Mesenchymal stem cell (in vitro differentiated cells and primary cell): ENCODE measurements around the gene P4HA2.

Source experiments
- DNase-seq: peaks from one replicate; pipeline ENCODE4 v3.0.0-alpha.2; 2013
- H2AFZ ChIP-seq: one replicate; pipeline ENCODE4 v1.6.1; 2013; ENCODE audit warnings: low read depth, mild to moderate bottlenecking, control low read depth, inconsistent platforms, low read length, moderate library complexity
- H2AK5ac ChIP-seq: 2 replicates; pipeline ENCODE4 v1.6.1; 2013; ENCODE audit warnings: low read length, moderate library complexity, mild to moderate bottlenecking, inconsistent platforms; ENCODE audit not compliant: severe bottlenecking
- H2BK120ac ChIP-seq: one replicate; pipeline ENCODE4 v1.6.1; 2013; ENCODE audit warnings: low read depth, mild to moderate bottlenecking, inconsistent platforms, low read length, moderate library complexity
- H2BK12ac ChIP-seq, 2 experiments: one replicate each; pipeline ENCODE4 v1.6.1; 2013; ENCODE audit warnings: inconsistent platforms in 2 of 2, low read length in 2 of 2, mild to moderate bottlenecking in 2 of 2, moderate library complexity in 2 of 2, control low read depth in 1 of 2
- H2BK15ac ChIP-seq: one replicate; pipeline ENCODE4 v1.6.1; 2013; ENCODE audit warnings: mild to moderate bottlenecking, low read depth, inconsistent platforms; ENCODE audit not compliant: poor library complexity, severe bottlenecking
- H2BK5ac ChIP-seq: 2 replicates; pipeline ENCODE4 v1.6.1; 2013; ENCODE audit warnings: low read depth, mild to moderate bottlenecking, low read length, control low read depth, inconsistent platforms; ENCODE audit not compliant: poor library complexity, severe bottlenecking
- H3K14ac ChIP-seq, 2 experiments: one replicate each; pipeline ENCODE4 v1.6.1; 2013; ENCODE audit warnings: inconsistent platforms in 2 of 2, low read length in 2 of 2, control low read depth in 1 of 2, mild to moderate bottlenecking in 1 of 2, moderate library complexity in 1 of 2
- H3K18ac ChIP-seq, 2 experiments: one replicate each; pipeline ENCODE4 v1.6.1; 2013; ENCODE audit warnings: inconsistent platforms in 2 of 2, low read length in 2 of 2, control low read depth in 1 of 2, low read depth in 1 of 2, mild to moderate bottlenecking in 1 of 2
- H3K23ac ChIP-seq, 2 experiments: one replicate each; pipeline ENCODE4 v1.6.1; 2013; ENCODE audit warnings: inconsistent platforms in 2 of 2, low read length in 2 of 2, mild to moderate bottlenecking in 2 of 2, moderate library complexity in 2 of 2, control low read depth in 1 of 2
- H3K27ac ChIP-seq: 2 replicates; pipeline ENCODE4 v1.5.1; 2013; ENCODE audit warnings: mild to moderate bottlenecking, moderate library complexity, low read length, control low read depth, inconsistent platforms; ENCODE audit not compliant: poor library complexity, severe bottlenecking
- H3K27me3 ChIP-seq, 2 experiments: 2 replicates each; pipeline versions ENCODE4 v1.6.1 to v1.7.0; 2013; ENCODE audit warnings: low read length in 2 of 2, mild to moderate bottlenecking in 2 of 2, moderate library complexity in 2 of 2, control low read depth in 1 of 2, inconsistent platforms in 1 of 2; ENCODE audit not compliant: control insufficient read depth in 1 of 2, insufficient read depth in 1 of 2
- H3K36me3 ChIP-seq, 2 experiments: 2 replicates each; pipeline versions ENCODE4 v1.6.1 to v1.7.0; 2013; ENCODE audit warnings: low read length in 2 of 2, control low read depth in 1 of 2, inconsistent platforms in 1 of 2, low read depth in 1 of 2, mild to moderate bottlenecking in 1 of 2; ENCODE audit not compliant: insufficient read depth in 2 of 2, control insufficient read depth in 1 of 2
- H3K4ac ChIP-seq, 2 experiments: one replicate each; pipeline ENCODE4 v1.6.1; 2013; ENCODE audit warnings: inconsistent platforms in 2 of 2, low read length in 2 of 2, mild to moderate bottlenecking in 2 of 2, moderate library complexity in 2 of 2, control low read depth in 1 of 2, low read depth in 1 of 2
- H3K4me1 ChIP-seq: 2 replicates; pipeline ENCODE4 v1.6.1; 2013; ENCODE audit warnings: low read depth, low read length, control low read depth; ENCODE audit not compliant: control insufficient read depth, insufficient read depth
- H3K4me2 ChIP-seq: 2 replicates; pipeline ENCODE4 v1.6.1; 2013; ENCODE audit warnings: low read length, mild to moderate bottlenecking, inconsistent platforms; ENCODE audit not compliant: poor library complexity, severe bottlenecking
- H3K4me3 ChIP-seq, 2 experiments: 2 replicates each; pipeline versions ENCODE4 v1.5.1 to v1.7.0; 2013; ENCODE audit warnings: low read length in 2 of 2, mild to moderate bottlenecking in 2 of 2, control low read depth in 1 of 2, low read depth in 1 of 2; ENCODE audit not compliant: insufficient read depth in 1 of 2
- H3K79me1 ChIP-seq: replicated peaks from 2 replicates; pipeline ENCODE4 v1.6.1; 2013; ENCODE audit warnings: mild to moderate bottlenecking, control low read depth, low read length, inconsistent platforms; ENCODE audit not compliant: poor library complexity, severe bottlenecking
- H3K9ac ChIP-seq: 2 replicates; pipeline ENCODE4 v1.7.0; 2013; ENCODE audit warnings: mild to moderate bottlenecking, low read length, moderate library complexity
- H3K9me3 ChIP-seq: 2 replicates; pipeline ENCODE4 v1.7.0; 2013; ENCODE audit warnings: mild to moderate bottlenecking, low read length; ENCODE audit not compliant: control insufficient read depth
- H4K8ac ChIP-seq: one replicate; pipeline ENCODE4 v1.6.1; 2013; ENCODE audit warnings: inconsistent platforms, mild to moderate bottlenecking, low read length, moderate library complexity
- H4K91ac ChIP-seq: one replicate; pipeline ENCODE4 v1.6.1; 2013; ENCODE audit warnings: mild to moderate bottlenecking, low read length, inconsistent platforms
- WGBS: methylation state at CpG from one replicate; pipeline ENCODE4 v1.1.7; 2013; ENCODE audit warnings: mixed read lengths; 5-methylcytosine and 5-hydroxymethylcytosine counted together

P4HA2 gene

GRCh38 chr5:132258102-132259068 lies 30.7 kb upstream of the P4HA2 start:
- Histone ChIP-seq H3K4ac (peak overlapping the region; percentile 74 to 93), H3K9me3 (no peaks in the 10 kb centered on the region), H3K79me1 (peaks cover 17% of the 10 kb centered on the region), H3K23ac (peak overlapping the region in 1 of 2 experiments; percentile 78), H3K4me3 (peak overlapping the region; percentile 81 to 85), H3K36me3 (peaks cover 12 to 20% of the 10 kb centered on the region in 2 experiments), H3K18ac (peak overlapping the region; percentile 88 to 92), H2BK120ac (peak overlapping the region; percentile 58), H4K8ac (peak overlapping the region; percentile 90), H2AK5ac (peak overlapping the region; percentile 37), H2BK12ac (peak overlapping the region; percentile 82 to 85), H3K4me2 (peak overlapping the region; percentile 89), H3K14ac (peak overlapping the region in 1 of 2 experiments; percentile 87), H2BK15ac (peak overlapping the region; percentile 52), H4K91ac (peak overlapping the region; percentile 87), H2BK5ac (peak overlapping the region; percentile 4), H3K27me3 (no peaks in the 10 kb centered on the region), H3K27ac (peak overlapping the region; percentile 85), H3K9ac (peak overlapping the region; percentile 96), H2AFZ (no peak overlapping the region), H3K4me1 (peaks cover 52% of the 10 kb centered on the region)
- 45% methylated on average over 17 of the region's 19 CpGs for WGBS
- peak; percentile 85 for DNase-seq

DNA sequence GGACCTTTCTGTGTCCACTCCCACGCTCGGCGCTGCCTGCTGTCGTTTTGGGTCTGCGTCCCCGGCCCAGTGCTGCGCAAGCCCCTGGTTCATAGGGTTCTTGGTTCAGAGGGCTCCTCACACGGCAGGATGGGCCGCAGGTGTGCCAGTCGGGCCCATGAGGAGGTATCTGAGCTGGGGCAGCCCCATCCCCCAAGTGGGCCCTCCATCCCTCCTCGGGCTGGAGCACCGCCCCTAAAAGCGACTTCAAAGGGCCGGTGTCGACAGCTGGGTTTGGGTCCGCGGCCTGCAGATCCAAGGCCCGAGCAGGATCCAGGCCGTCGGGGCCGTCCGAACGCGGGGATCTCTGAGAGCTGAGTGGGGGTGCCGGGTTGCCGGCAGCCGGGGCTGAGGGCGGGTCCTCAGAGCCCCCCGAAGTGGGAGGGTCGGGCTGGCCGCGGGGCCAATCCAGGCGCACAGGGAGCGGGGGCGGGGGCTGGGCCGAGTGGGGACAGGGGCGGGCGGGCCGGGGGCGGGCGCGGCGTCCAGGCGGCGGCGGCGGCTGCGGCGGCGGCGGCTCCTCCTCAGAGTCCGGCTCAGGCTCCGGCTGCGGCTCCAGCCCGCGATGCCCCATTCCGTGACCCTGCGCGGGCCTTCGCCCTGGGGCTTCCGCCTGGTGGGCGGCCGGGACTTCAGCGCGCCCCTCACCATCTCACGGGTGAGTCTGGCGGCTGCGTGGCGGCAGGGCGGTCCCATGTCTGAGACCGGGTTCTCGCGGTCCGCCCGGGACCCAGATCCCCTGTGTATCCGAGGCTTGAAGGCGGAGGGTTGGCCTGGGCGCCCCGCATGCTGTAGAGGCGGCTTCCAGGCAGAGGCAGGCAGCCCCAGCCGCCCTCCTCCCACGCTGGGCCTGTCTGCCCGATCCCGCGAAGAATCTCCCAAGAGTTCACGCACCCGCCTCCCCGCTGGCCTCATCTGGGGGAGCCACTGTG lies 29.8 kb upstream of the P4HA2 start, which contains the start of gene PDLIM4:
TSS of gene PDLIM4 (plus strand) at position 566 of the 971 bp plus-strand sequence. CDS start at position 605, 39 bp downstream.
- Histone ChIP-seq H3K79me1 (peaks cover 13% of the 10 kb centered on the region), H3K9me3 (no peaks in the 10 kb centered on the region), H2AFZ (peak within 1 kb of the TSS; percentile 77), H3K4me3 (peak within 1 kb of the TSS; percentile 81 to 85), H2BK12ac (peak within 1 kb of the TSS; percentile 59 to 82), H3K27me3 (no peaks in the 10 kb centered on the region), H3K23ac (peak within 1 kb of the TSS in 1 of 2 experiments; percentile 78), H2BK120ac (peak within 1 kb of the TSS; percentile 88), H3K27ac (peak within 1 kb of the TSS; percentile 85), H3K4me1 (peaks cover 45% of the 10 kb centered on the region), H3K14ac (peak within 1 kb of the TSS in 1 of 2 experiments; percentile 87), H3K18ac (peak within 1 kb of the TSS; percentile 88 to 92), H3K4me2 (peak within 1 kb of the TSS; percentile 89), H3K9ac (peak within 1 kb of the TSS; percentile 96), H2AK5ac (peak within 1 kb of the TSS; percentile 62), H2BK15ac (peak within 1 kb of the TSS; percentile 92), H4K8ac (peak within 1 kb of the TSS; percentile 98), H4K91ac (peak within 1 kb of the TSS; percentile 87), H3K4ac (peak within 1 kb of the TSS; percentile 74 to 93), H3K36me3 (peaks cover 7 to 14% of the 10 kb centered on the region in 2 experiments), H2BK5ac (no peak within 1 kb of the TSS)
- peak; percentile 60 for DNase-seq
- 14% methylated on average over 64 of the region's 88 CpGs for WGBS

DNA sequence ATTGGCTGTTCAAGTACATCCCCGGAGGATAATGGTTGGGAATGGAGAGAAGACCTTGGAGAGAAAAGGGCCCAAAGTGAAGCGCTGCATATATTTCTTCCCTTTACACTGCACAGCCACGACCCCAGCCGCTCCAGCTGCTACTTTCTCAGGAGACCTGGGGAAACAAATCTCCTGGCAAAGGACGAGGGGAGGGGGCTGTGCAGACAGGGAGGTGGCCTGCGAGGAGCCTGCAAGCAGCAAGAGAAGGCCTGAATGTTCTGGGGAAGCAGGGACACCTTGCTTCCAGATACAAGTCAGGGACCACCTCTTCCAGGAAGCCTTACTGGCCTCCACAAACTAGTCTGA lies 29.1 kb upstream of the P4HA2 start:
- H3K9me3 ChIP-seq: no peaks in the 10 kb centered on the region
- H2BK120ac ChIP-seq: peak overlapping the region; percentile 88
- peak overlapping the region; percentile 62 for H2AK5ac ChIP-seq
- peak overlapping the region; percentile 77 for H2AFZ ChIP-seq
- H3K18ac ChIP-seq: peak overlapping the region; percentile 79 to 81
- H4K8ac ChIP-seq: peak overlapping the region; percentile 98
- H3K4ac ChIP-seq: peak overlapping the region; percentile 21 to 66
- WGBS: 78% methylated on average over 5 of the region's 6 CpGs
- H3K23ac ChIP-seq: no peak overlapping the region
- no peak overlapping the region for H2BK15ac ChIP-seq
- peak overlapping the region in 1 of 2 experiments; percentile 4 for H2BK12ac ChIP-seq
- H2BK5ac ChIP-seq: no peak overlapping the region
- H3K79me1 ChIP-seq: peaks cover 10% of the 10 kb centered on the region
- H3K4me2 ChIP-seq: peak overlapping the region; percentile 85
- peak overlapping the region; percentile 64 to 65 for H3K4me3 ChIP-seq
- H3K36me3 ChIP-seq: peaks cover under 1 to 8% of the 10 kb centered on the region in 2 experiments
- H3K27me3 ChIP-seq: no peaks in the 10 kb centered on the region
- H3K9ac ChIP-seq: peak overlapping the region; percentile 81
- DNase-seq: no peak
- H3K14ac ChIP-seq: no peak overlapping the region
- H3K27ac ChIP-seq: no peak overlapping the region
- peaks cover 40% of the 10 kb centered on the region for H3K4me1 ChIP-seq
- peak overlapping the region; percentile 57 for H4K91ac ChIP-seq
